ENCODE results near the gene BNIP1.

BNIP1 gene

DNA sequence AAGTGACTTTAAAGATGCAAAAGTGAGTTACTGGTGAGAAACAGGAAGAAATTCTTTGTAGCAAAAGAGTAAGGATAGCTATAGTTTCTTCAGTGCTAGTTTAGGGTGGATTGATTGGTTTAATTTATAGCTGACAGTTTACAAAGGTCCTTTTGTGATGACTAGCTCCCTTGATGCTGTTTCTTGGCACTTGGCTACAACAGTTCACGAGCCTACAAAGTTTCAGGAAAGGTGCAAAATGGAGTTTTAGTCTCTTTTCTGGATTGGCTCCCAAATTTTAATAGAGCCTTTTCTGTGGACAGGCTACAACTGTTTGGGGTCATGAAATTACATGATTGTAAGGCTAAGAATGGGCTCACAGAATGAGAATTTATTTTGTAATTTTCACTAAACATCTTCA, 40.9 kb upstream of the BNIP1 start:
- H4K20me1 ChIP-seq (ENCODE audit: insufficient read depth, low read length), result no peaks in the 10 kb centered on the region
- no peak overlapping the region for H3K27ac ChIP-seq (ENCODE audit: low read length)
- H3K9me3 ChIP-seq (ENCODE audit: insufficient read depth, low read length), result peaks cover 5% of the 10 kb centered on the region; the same call in 1 of the 2 replicates
- H3K79me2 ChIP-seq (ENCODE audit: low read length), result no peaks in the 10 kb centered on the region
- H3K4me1 ChIP-seq (ENCODE audit: low read length), result no peaks in the 10 kb centered on the region
- TF ChIP-seq, protein P1, sequence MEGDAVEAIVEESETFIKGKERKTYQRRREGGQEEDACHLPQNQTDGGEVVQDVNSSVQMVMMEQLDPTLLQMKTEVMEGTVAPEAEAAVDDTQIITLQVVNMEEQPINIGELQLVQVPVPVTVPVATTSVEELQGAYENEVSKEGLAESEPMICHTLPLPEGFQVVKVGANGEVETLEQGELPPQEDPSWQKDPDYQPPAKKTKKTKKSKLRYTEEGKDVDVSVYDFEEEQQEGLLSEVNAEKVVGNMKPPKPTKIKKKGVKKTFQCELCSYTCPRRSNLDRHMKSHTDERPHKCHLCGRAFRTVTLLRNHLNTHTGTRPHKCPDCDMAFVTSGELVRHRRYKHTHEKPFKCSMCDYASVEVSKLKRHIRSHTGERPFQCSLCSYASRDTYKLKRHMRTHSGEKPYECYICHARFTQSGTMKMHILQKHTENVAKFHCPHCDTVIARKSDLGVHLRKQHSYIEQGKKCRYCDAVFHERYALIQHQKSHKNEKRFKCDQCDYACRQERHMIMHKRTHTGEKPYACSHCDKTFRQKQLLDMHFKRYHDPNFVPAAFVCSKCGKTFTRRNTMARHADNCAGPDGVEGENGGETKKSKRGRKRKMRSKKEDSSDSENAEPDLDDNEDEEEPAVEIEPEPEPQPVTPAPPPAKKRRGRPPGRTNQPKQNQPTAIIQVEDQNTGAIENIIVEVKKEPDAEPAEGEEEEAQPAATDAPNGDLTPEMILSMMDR (IDR thresholded peaks at IDR 0.05; ENCODE audit: low read depth, low read length), result no peak
- no peak for TF ChIP-seq EZH2phosphoT487 (IDR thresholded peaks at IDR 0.05; ENCODE audit: low read depth)
- no peaks in the 10 kb centered on the region for H3K27me3 ChIP-seq (ENCODE audit: low read depth, low read length)
- H3K9ac ChIP-seq (ENCODE audit: low read length), result no peak overlapping the region
- H2AFZ ChIP-seq (ENCODE audit: low read depth, low read length), result no peak overlapping the region
- H3K36me3 ChIP-seq (replicated peaks; ENCODE audit: low read depth, low read length), result no peaks in the 10 kb centered on the region
- H3K4me3 ChIP-seq (ENCODE audit: low read length), result no peak overlapping the region
- no peak overlapping the region for H3K4me2 ChIP-seq (ENCODE audit: low read length)

DNA sequence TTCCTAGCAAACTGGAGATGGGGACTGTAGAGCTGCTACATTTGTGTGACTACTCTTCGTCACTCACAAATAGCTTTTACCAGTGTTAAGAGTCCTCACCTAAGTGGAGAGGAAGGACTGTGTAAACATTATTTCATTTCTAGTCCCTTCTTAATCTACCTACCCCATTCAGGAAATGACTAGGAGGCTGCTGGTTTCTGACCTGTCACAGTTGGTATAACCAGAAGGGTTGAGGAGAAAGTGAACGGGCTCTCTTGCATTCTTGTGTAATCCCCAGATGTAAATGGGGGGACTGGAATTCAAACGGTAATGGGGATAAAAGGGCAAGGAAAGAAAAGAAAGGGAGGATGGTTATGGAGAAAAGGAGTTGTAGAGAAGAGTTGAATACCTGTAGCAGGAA, 35.4 kb upstream of the BNIP1 start:
- Histone ChIP-seq H3K27ac (ENCODE audit: low read length) (no peak overlapping the region), H3K79me2 (ENCODE audit: low read length) (no peaks in the 10 kb centered on the region), H3K9me3 (ENCODE audit: insufficient read depth, low read length) (no peaks in the 10 kb centered on the region), H3K36me3 (replicated peaks; ENCODE audit: low read depth, low read length) (no peaks in the 10 kb centered on the region), H4K20me1 (ENCODE audit: insufficient read depth, low read length) (no peaks in the 10 kb centered on the region), H3K27me3 (ENCODE audit: low read depth, low read length) (no peaks in the 10 kb centered on the region), H3K4me1 (ENCODE audit: low read length) (no peaks in the 10 kb centered on the region), H3K4me2 (ENCODE audit: low read length) (no peak overlapping the region), H3K9ac (ENCODE audit: low read length) (no peak overlapping the region), H3K4me3 (ENCODE audit: low read length) (no peak overlapping the region), H2AFZ (ENCODE audit: low read depth, low read length) (no peak overlapping the region)
- TF ChIP-seq, protein P1 (IDR thresholded peaks at IDR 0.05; ENCODE audit: low read depth, low read length), result no peak
- no peak for TF ChIP-seq EZH2phosphoT487 (IDR thresholded peaks at IDR 0.05; ENCODE audit: low read depth)

DNA sequence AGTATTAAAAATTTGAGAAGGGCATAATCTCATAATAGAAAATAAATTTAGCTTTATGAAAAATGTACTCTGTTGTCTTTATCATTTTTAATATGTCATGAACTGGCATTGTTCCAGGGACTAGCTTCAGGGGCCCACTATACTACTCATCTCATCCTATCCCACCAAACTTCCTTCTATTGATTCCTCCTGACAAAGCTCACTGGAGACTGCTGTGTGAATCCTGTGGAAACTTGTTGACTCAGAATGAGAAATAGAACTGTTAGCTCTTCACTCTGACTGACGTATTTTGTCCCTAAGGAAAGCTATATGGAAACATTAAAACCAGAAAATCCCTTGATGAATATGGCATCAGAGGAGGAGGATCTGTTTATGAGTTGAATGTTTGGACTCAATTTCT, 29.8 kb upstream of the BNIP1 start:
- Histone ChIP-seq H2AFZ (ENCODE audit: low read depth, low read length) (no peak overlapping the region), H3K9me3 (ENCODE audit: insufficient read depth, low read length) (no peaks in the 10 kb centered on the region), H3K9ac (ENCODE audit: low read length) (no peak overlapping the region), H3K4me1 (ENCODE audit: low read length) (peaks cover 3% of the 10 kb centered on the region; the same call in 1 of the 2 replicates), H3K27ac (ENCODE audit: low read length) (no peak overlapping the region), H4K20me1 (ENCODE audit: insufficient read depth, low read length) (no peaks in the 10 kb centered on the region), H3K36me3 (replicated peaks; ENCODE audit: low read depth, low read length) (no peaks in the 10 kb centered on the region), H3K79me2 (ENCODE audit: low read length) (no peaks in the 10 kb centered on the region), H3K4me2 (ENCODE audit: low read length) (no peak overlapping the region), H3K27me3 (ENCODE audit: low read depth, low read length) (no peaks in the 10 kb centered on the region), H3K4me3 (ENCODE audit: low read length) (no peak overlapping the region)
- TF ChIP-seq, protein P1 (IDR thresholded peaks at IDR 0.05; ENCODE audit: low read depth, low read length), result no peak
- TF ChIP-seq EZH2phosphoT487 (IDR thresholded peaks at IDR 0.05; ENCODE audit: low read depth), result no peak

DNA sequence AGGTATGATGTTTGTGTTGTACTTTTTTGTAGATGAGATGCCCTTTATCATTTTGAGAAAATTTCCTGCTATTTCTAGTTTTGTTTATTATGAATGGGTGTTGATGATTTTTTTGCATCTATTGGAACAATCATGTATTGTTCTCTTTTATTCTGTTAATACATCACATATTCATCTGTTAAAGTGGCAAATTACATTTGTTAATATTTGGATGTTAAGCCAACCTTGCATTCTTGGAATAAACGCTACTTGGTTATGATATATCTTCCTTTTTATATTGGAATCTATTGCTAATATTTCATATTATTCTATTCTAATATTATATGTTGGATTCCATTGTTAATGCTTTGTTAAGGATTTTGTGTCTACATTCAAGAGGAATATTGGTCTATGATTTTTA, 24.6 kb upstream of the BNIP1 start:
- H3K27ac ChIP-seq (ENCODE audit: low read length), result no peak overlapping the region
- H4K20me1 ChIP-seq (ENCODE audit: insufficient read depth, low read length), result no peaks in the 10 kb centered on the region
- H3K4me1 ChIP-seq (ENCODE audit: low read length), result peaks cover 3% of the 10 kb centered on the region; the same call in 1 of the 2 replicates
- H3K36me3 ChIP-seq (replicated peaks; ENCODE audit: low read depth, low read length), result no peaks in the 10 kb centered on the region
- H3K4me2 ChIP-seq (ENCODE audit: low read length), result no peak overlapping the region
- H3K79me2 ChIP-seq (ENCODE audit: low read length), result no peaks in the 10 kb centered on the region
- H3K9me3 ChIP-seq (ENCODE audit: insufficient read depth, low read length), result no peaks in the 10 kb centered on the region
- H3K4me3 ChIP-seq (ENCODE audit: low read length), result no peak overlapping the region
- no peaks in the 10 kb centered on the region for H3K27me3 ChIP-seq (ENCODE audit: low read depth, low read length)
- H3K9ac ChIP-seq (ENCODE audit: low read length), result no peak overlapping the region
- H2AFZ ChIP-seq (ENCODE audit: low read depth, low read length), result no peak overlapping the region
- no peak for TF ChIP-seq EZH2phosphoT487 (IDR thresholded peaks at IDR 0.05; ENCODE audit: low read depth)
- TF ChIP-seq, protein P1 (IDR thresholded peaks at IDR 0.05; ENCODE audit: low read depth, low read length), result no peak

Measured in OCI-LY3 (cell line).